CD4-positive, alpha-beta memory T cell (primary cell): ENCODE measurements around the gene N4BP2L2. TPM values are rescaled to one million over a fixed set of nuclear protein-coding genes. Genes with fewer than 3 reads are reported as not detected.

Source experiments
- CTCF ChIA-PET: fragments of 350-600 bp; sonication (Branson Sonifier 250); formaldehyde crosslinking; loops from one replicate; lab custom pipeline; 2021; ENCODE audit warnings: inconsistent platforms; ENCODE audit not compliant: partially characterized antibody; lab: Charles Lee
- POLR2A ChIA-PET: fragments of 350-600 bp; sonication (Branson Sonifier 250); formaldehyde crosslinking; loops from one replicate; lab custom pipeline; 2021; ENCODE audit not compliant: partially characterized antibody; lab: Charles Lee
- DNase-seq, 5 donors: peaks; one replicate each; pipeline versions ENCODE4 v3.0.0 to v3.0.0-alpha.2; 2020 to 2022; ENCODE audit warnings: mixed read lengths in 1 of 5
- H3K27ac ChIP-seq: one replicate; pipeline ENCODE4 v1.7.0; 2013; ENCODE audit warnings: low read depth, low read length
- H3K27me3 ChIP-seq: 2 replicates; pipeline ENCODE4 v1.7.0; 2013; ENCODE audit warnings: mild to moderate bottlenecking, low read length, moderate library complexity; ENCODE audit not compliant: insufficient read depth
- H3K36me3 ChIP-seq: 2 replicates; pipeline ENCODE4 v1.7.0; 2013; ENCODE audit warnings: mild to moderate bottlenecking, low read length, moderate library complexity; ENCODE audit not compliant: insufficient read depth
- H3K4me1 ChIP-seq: 2 replicates; pipeline ENCODE4 v1.7.0; 2013; ENCODE audit warnings: mild to moderate bottlenecking, low read length, moderate library complexity; ENCODE audit not compliant: insufficient read depth
- H3K4me3 ChIP-seq, 2 donors: one replicate each; pipeline ENCODE4 v1.7.0; 2013; ENCODE audit warnings: low read length in 2 of 2, mild to moderate bottlenecking in 1 of 2
- H3K9me3 ChIP-seq, 2 donors: one replicate each; pipeline ENCODE4 v1.7.0; 2013; ENCODE audit warnings: low read length in 2 of 2, control low read depth in 1 of 2; ENCODE audit not compliant: control insufficient read depth in 1 of 2
- H3K27ac Mint-ChIP-seq, 7 donors: one replicate each; pipeline ENCODE4 v1.8.0; 2020 to 2021; ENCODE audit warnings: mixed read lengths in 7 of 7, mild to moderate bottlenecking in 6 of 7, inconsistent platforms in 3 of 7, moderate library complexity in 3 of 7
- H3K27me3 Mint-ChIP-seq, 2 donors: one replicate each; pipeline ENCODE4 v1.8.0; 2020 to 2021; ENCODE audit warnings: mixed read lengths in 2 of 2
- H3K36me3 Mint-ChIP-seq, 2 donors: one replicate each; pipeline ENCODE4 v1.8.0; 2020 to 2021; ENCODE audit warnings: mixed read lengths in 2 of 2, inconsistent platforms in 1 of 2, mild to moderate bottlenecking in 1 of 2
- H3K4me1 Mint-ChIP-seq, 4 donors: one replicate each; pipeline ENCODE4 v1.8.0; 2020 to 2021; ENCODE audit warnings: mixed read lengths in 4 of 4, mild to moderate bottlenecking in 1 of 4
- H3K4me3 Mint-ChIP-seq, 8 donors: one replicate each; pipeline ENCODE4 v1.8.0; 2020 to 2021; ENCODE audit warnings: mixed read lengths in 8 of 8, mild to moderate bottlenecking in 7 of 8, moderate library complexity in 6 of 8, inconsistent platforms in 3 of 8
- H3K9me3 Mint-ChIP-seq, 8 donors: one replicate each; pipeline ENCODE4 v1.8.0; 2020 to 2021; ENCODE audit warnings: mixed read lengths in 8 of 8, mild to moderate bottlenecking in 5 of 8, inconsistent platforms in 3 of 8, moderate library complexity in 1 of 8
- intact Hi-C: fragments of 100-400 bp; cut with micrococcal nuclease; formaldehyde crosslinking; loops from one replicate; pipeline ENCODE4 v1.15.1; 2023
- polyA plus RNA-seq, 2 donors: library from polyadenylated mRNA; unstranded; fragments of 300-500 nt; fragmentation: Illumina TruSeq; gene quantifications; one replicate each; pipeline ENCODE4 v1.2.3, GENCODE V29; 2021
- total RNA-seq, 2 experiments: library from RNA; stranded (reverse); gene quantifications; one replicate each; pipeline ENCODE4 v1.2.3, GENCODE V29; 2021

N4BP2L2 gene
- total and polyA plus RNA-seq, 4 experiments from 2014 or later, result 144 to 351 (median 243) TPM

DNA sequence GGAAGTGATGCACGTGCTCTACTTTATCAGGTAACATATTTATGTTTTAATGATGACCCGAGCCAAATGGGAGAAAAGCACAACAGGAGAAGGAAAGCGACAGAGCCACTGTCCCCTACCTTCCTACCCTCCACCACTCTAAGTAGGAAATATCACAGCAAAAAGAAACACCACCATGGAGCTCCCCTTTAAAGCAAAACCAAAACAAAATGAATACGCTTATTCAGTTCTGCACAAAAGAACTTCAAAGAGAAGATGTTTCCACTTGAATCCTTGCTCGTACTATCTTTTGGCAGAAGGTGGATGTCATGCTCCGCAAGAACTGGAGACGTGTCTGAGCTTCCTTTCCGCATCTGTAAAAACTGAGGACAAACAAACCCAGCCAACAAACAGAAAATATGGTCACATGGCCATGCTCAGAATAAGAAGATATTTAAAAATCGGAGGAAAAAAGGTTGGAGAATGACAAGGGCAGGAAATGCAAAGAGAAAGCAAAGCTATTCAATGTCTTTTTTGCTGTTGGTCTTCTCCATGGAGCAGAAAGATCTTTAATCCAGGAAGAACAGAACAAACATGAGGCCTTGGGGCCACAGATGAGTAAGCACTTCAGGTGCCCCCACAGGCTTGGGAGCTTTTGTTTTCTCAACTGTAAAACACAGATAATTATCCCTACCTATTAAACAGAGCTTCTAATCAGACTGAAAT is 130.1 kb downstream of the N4BP2L2 start:
- no peaks in the 10 kb centered on the region for H3K27me3 ChIP-seq
- H3K36me3 ChIP-seq, result peaks cover 22% of the 10 kb centered on the region
- ChIA-PET CTCF (interaction anchor here (1.6 kb wide), 1 partner anchor 14 kb away, joined by 7 read pairs; no protein-coding TSS in a partner anchor), POLR2A (interaction anchor here (0.9 to 1.7 kb wide), 3 partner anchors 14 to 20 kb away, joined by 4 to 6 read pairs (median 4); partner anchors contain the start of gene N4BP2L1)
- H3K4me1 Mint-ChIP-seq, result peaks cover 23 to 35% (median 26%) of the 10 kb centered on the region in 4 donors
- intact Hi-C loops, result no loop called here
- peak overlapping the region; percentile 43 to 81 (median 70) for H3K4me3 Mint-ChIP-seq
- H3K9me3 ChIP-seq, result no peaks in the 10 kb centered on the region
- H3K9me3 Mint-ChIP-seq, result no peaks in the 10 kb centered on the region
- H3K4me3 ChIP-seq, result no peak overlapping the region
- peak overlapping the region; percentile 39 to 91 (median 69) for H3K27ac Mint-ChIP-seq
- peak in 1 of 5 donors; percentile 9 for DNase-seq
- peaks cover 36 to 53% of the 10 kb centered on the region in 2 donors for H3K36me3 Mint-ChIP-seq
- no peaks in the 10 kb centered on the region for H3K27me3 Mint-ChIP-seq
- no peak overlapping the region for H3K27ac ChIP-seq
- no peaks in the 10 kb centered on the region for H3K4me1 ChIP-seq

GRCh38 chr13:32407854-32408253 is 130.7 kb downstream of the N4BP2L2 start:
- no peak for DNase-seq
- Mint-ChIP-seq H3K4me3 (peak overlapping the region in 7 of 8 donors; percentile 43 to 81 (median 68)), H3K36me3 (peaks cover 42 to 59% of the 10 kb centered on the region in 2 donors), H3K4me1 (peaks cover 23 to 35% (median 26%) of the 10 kb centered on the region in 4 donors), H3K9me3 (no peaks in the 10 kb centered on the region), H3K27me3 (no peaks in the 10 kb centered on the region), H3K27ac (peak overlapping the region; percentile 31 to 91 (median 69))
- Histone ChIP-seq H3K27me3 (no peaks in the 10 kb centered on the region), H3K27ac (no peak overlapping the region), H3K4me1 (no peaks in the 10 kb centered on the region), H3K36me3 (peaks cover 26% of the 10 kb centered on the region), H3K4me3 (no peak overlapping the region), H3K9me3 (no peaks in the 10 kb centered on the region)
- ChIA-PET POLR2A (interaction anchor here (0.9 to 1.7 kb wide), 3 partner anchors 13 to 20 kb away, joined by 4 to 6 read pairs (median 4); partner anchors contain the start of gene N4BP2L1), CTCF (interaction anchor here (1.6 kb wide), 1 partner anchor 15 kb away, joined by 7 read pairs; no protein-coding TSS in a partner anchor)
- intact Hi-C loops, result no loop called here

DNA sequence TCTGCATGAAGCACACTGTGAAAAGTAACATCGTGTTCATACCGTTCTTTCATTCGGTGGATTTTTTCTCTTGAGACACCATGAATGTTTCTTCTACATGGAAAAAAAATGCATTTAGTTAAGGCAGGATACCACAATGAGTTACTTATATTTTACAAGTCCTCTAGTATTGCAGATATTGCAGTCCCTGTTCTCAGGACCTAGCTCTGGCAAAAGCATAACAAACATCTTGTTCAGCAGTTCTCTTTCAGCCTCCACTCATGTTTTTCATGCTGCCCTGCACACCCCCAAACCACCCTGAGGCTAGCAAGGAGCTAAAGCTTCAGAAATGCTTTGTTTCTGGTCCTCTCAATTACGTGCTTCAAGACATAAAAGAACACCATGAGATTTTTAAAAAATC is 135.5 kb downstream of the N4BP2L2 start:
- ChIA-PET POLR2A (no interaction called here), CTCF (no interaction called here)
- peaks cover 34% of the 10 kb centered on the region for H3K36me3 ChIP-seq
- H3K4me1 ChIP-seq, result no peaks in the 10 kb centered on the region
- Mint-ChIP-seq H3K4me1 (peaks cover under 1 to 12% (median 7%) of the 10 kb centered on the region in 4 donors), H3K27ac (peak overlapping the region in 1 of 7 donors; percentile 62), H3K27me3 (no peaks in the 10 kb centered on the region), H3K36me3 (peaks cover 47 to 59% of the 10 kb centered on the region in 2 donors), H3K4me3 (no peak overlapping the region), H3K9me3 (no peaks in the 10 kb centered on the region)
- no peak overlapping the region for H3K4me3 ChIP-seq
- no peaks in the 10 kb centered on the region for H3K27me3 ChIP-seq
- no peaks in the 10 kb centered on the region for H3K9me3 ChIP-seq
- intact Hi-C loops, result no loop called here
- no peak overlapping the region for H3K27ac ChIP-seq
- no peak for DNase-seq

DNA sequence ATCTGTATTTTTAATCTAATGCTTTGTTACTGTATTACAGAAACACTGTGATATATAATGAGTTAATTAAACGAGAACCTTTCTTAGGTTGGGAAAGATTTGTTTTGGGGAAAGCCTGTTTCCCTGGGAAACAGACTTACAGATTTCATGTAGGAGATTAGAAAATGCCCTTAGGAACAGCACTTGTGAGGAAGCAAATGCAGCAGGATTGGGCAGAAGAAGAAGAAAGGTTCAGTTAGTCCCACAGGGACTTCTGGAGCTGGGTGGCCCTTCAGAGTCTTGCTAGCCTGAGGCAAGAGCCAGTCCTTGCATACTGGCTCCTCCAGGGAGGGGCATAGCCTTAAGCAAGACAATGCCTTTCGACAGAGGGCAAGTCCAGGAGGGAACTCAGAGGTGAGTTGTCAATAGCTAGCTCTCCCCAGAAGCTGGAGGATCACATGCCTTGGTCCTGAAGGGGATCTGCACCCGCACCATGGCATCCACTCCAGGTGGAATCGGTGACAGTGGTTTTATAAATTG is 147.4 kb downstream of the N4BP2L2 start:
- H3K36me3 ChIP-seq, result no peaks in the 10 kb centered on the region
- POLR2A ChIA-PET, result no interaction called here
- no peak overlapping the region for H3K27ac ChIP-seq
- no peaks in the 10 kb centered on the region for H3K9me3 ChIP-seq
- no peaks in the 10 kb centered on the region for H3K27me3 ChIP-seq
- Mint-ChIP-seq H3K36me3 (no peaks in the 10 kb centered on the region), H3K9me3 (no peaks in the 10 kb centered on the region), H3K27ac (no peak overlapping the region), H3K27me3 (no peaks in the 10 kb centered on the region), H3K4me1 (peaks cover 5 to 8% (median 6%) of the 10 kb centered on the region in 4 donors), H3K4me3 (no peak overlapping the region)
- no peak overlapping the region for H3K4me3 ChIP-seq
- intact Hi-C loops, result no loop called here
- CTCF ChIA-PET, result interaction anchor here (1.1 kb wide), 1 partner anchor 10 kb away, joined by 3 read pairs; no protein-coding TSS in a partner anchor
- H3K4me1 ChIP-seq, result no peaks in the 10 kb centered on the region
- no peak for DNase-seq

DNA sequence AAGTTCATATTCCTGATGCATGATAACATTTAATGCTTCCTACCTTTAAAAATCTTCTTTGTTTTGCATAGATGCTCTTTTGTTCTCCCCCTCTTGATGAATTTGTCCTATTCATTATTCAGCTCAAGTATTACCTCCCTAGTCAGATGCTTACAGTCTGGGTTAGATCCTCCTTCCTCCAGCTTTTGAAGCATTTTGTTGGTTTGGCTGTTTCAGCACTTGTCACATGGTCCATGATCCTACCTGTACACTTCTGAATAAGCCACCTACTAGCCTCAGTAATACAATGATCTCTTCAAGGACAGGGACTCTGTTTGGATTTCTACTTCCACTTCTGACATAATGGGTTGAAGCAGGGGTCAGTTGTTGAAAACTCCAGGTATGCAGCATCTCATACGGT is 148.1 kb downstream of the N4BP2L2 start:
- Histone ChIP-seq H3K4me3 (no peak overlapping the region), H3K36me3 (no peaks in the 10 kb centered on the region), H3K27ac (no peak overlapping the region), H3K9me3 (no peaks in the 10 kb centered on the region), H3K27me3 (no peaks in the 10 kb centered on the region), H3K4me1 (no peaks in the 10 kb centered on the region)
- intact Hi-C loops, result no loop called here
- Mint-ChIP-seq H3K27me3 (no peaks in the 10 kb centered on the region), H3K4me3 (no peak overlapping the region), H3K4me1 (peaks cover 5 to 8% (median 6%) of the 10 kb centered on the region in 4 donors), H3K36me3 (no peaks in the 10 kb centered on the region), H3K27ac (no peak overlapping the region), H3K9me3 (no peaks in the 10 kb centered on the region)
- ChIA-PET POLR2A (no interaction called here), CTCF (interaction anchor here (1.1 kb wide), 1 partner anchor 10 kb away, joined by 3 read pairs; no protein-coding TSS in a partner anchor)
- DNase-seq, result no peak

- Mint-ChIP-seq H3K27me3 (no peaks in the 10 kb centered on the region), H3K9me3 (no peaks in the 10 kb centered on the region), H3K27ac (peak overlapping the region in 2 of 7 donors; percentile 12 to 85), H3K4me3 (no peak overlapping the region), H3K36me3 (no peaks in the 10 kb centered on the region), H3K4me1 (peaks cover 5 to 8% (median 6%) of the 10 kb centered on the region in 4 donors)
- DNase-seq, result no peak
- H3K27me3 ChIP-seq, result no peaks in the 10 kb centered on the region
- no peak overlapping the region for H3K27ac ChIP-seq
- no peak overlapping the region for H3K4me3 ChIP-seq
- POLR2A ChIA-PET, result no interaction called here
- intact Hi-C loops, result no loop called here
- CTCF ChIA-PET, result interaction anchor here (1.1 kb wide), 1 partner anchor 9 kb away, joined by 3 read pairs; no protein-coding TSS in a partner anchor
- H3K4me1 ChIP-seq, result no peaks in the 10 kb centered on the region
- no peaks in the 10 kb centered on the region for H3K36me3 ChIP-seq
- no peaks in the 10 kb centered on the region for H3K9me3 ChIP-seq
These were observed 148.5 kb downstream of the N4BP2L2 start for GRCh38 chr13:32390048-32390447.

- no peak overlapping the region for H3K27ac Mint-ChIP-seq
- Histone ChIP-seq H3K9me3 (no peaks in the 10 kb centered on the region), H3K27ac (no peak overlapping the region), H3K27me3 (no peaks in the 10 kb centered on the region), H3K4me3 (no peak overlapping the region), H3K4me1 (no peaks in the 10 kb centered on the region), H3K36me3 (no peaks in the 10 kb centered on the region)
- peaks cover under 1 to 2% (median 2%) of the 10 kb centered on the region in 4 donors for H3K4me1 Mint-ChIP-seq
- H3K27me3 Mint-ChIP-seq, result no peaks in the 10 kb centered on the region
- intact Hi-C loops, result no loop called here
- H3K36me3 Mint-ChIP-seq, result no peaks in the 10 kb centered on the region
- DNase-seq, result no peak
- CTCF ChIA-PET, result interaction anchor here (0.7 to 1.3 kb wide), 2 partner anchors 82 to 196 kb away, joined by 3 read pairs; no protein-coding TSS in a partner anchor
- no peak overlapping the region for H3K4me3 Mint-ChIP-seq
- POLR2A ChIA-PET, result no interaction called here
- no peaks in the 10 kb centered on the region for H3K9me3 Mint-ChIP-seq
These were observed 153.2 kb downstream of the N4BP2L2 start for GRCh38 chr13:32385410-32385809.
